Fibroblast of lung (primary cell): ENCODE results near the gene SLC38A3. TPM values are rescaled to one million over a fixed set of nuclear protein-coding genes. Genes with fewer than 3 reads are reported as not detected.
A peak's percentile ranks its signal among the peaks of the same experiment; 100 is the strongest.

Experiments used
- DNase-seq, 2 donors: peaks; one replicate each; pipeline versions ENCODE4 v3.0.0 to v3.0.0-alpha.2; 2010; ENCODE audit warnings: low read depth in 2 of 2
- H2AFZ ChIP-seq: 2 replicates; pipeline ENCODE4 v1.5.1; 2012; ENCODE audit warnings: low read length, control low read depth, inconsistent platforms
- H3K27ac ChIP-seq: 2 replicates; pipeline ENCODE4 v1.5.1; 2011; ENCODE audit warnings: low read length, control low read depth; ENCODE audit not compliant: insufficient read depth
- H3K27me3 ChIP-seq: 2 replicates; pipeline ENCODE4 v1.5.1; 2011; ENCODE audit warnings: mild to moderate bottlenecking, low read length; ENCODE audit not compliant: control insufficient read depth, insufficient read depth
- H3K36me3 ChIP-seq: 2 replicates; pipeline ENCODE4 v1.5.1; 2011; ENCODE audit warnings: low read length; ENCODE audit not compliant: control insufficient read depth, insufficient read depth
- H3K4me1 ChIP-seq: 2 replicates; pipeline ENCODE4 v1.5.1; 2011; ENCODE audit warnings: low read length; ENCODE audit not compliant: control insufficient read depth, insufficient read depth; ENCODE audit errors: extremely low read depth
- H3K4me2 ChIP-seq: 2 replicates; pipeline ENCODE4 v1.5.1; 2011; ENCODE audit warnings: low read length, control low read depth; ENCODE audit not compliant: insufficient read depth; ENCODE audit errors: extremely low read depth
- H3K4me3 ChIP-seq, 4 experiments: fragments of 200-600 bp in 1 of 4; sonication (generic) in 1 of 4; replicated peaks in 1 of 4; 2 replicates each; pipeline ENCODE4 v1.5.1; 2011 to 2016; ENCODE audit warnings: low read length in 4 of 4, low read depth in 3 of 4, mild to moderate bottlenecking in 3 of 4, control low read depth in 2 of 4, inconsistent platforms in 1 of 4, mixed read lengths in 1 of 4; ENCODE audit not compliant: insufficient read depth in 1 of 4; ENCODE audit errors: control extremely low read depth in 1 of 4
- H3K79me2 ChIP-seq: 2 replicates; pipeline ENCODE4 v1.5.1; 2012; ENCODE audit warnings: mild to moderate bottlenecking, low read length, inconsistent platforms; ENCODE audit not compliant: control insufficient read depth, insufficient read depth
- H3K9ac ChIP-seq: 2 replicates; pipeline ENCODE4 v1.5.1; 2011; ENCODE audit warnings: mild to moderate bottlenecking, low read length, control low read depth; ENCODE audit not compliant: insufficient read depth
- H3K9me3 ChIP-seq: 2 replicates; pipeline ENCODE4 v1.5.1; 2012; ENCODE audit warnings: low read depth, low read length; ENCODE audit not compliant: control insufficient read depth, insufficient read depth
- H4K20me1 ChIP-seq: 2 replicates; pipeline ENCODE4 v1.5.1; 2011; ENCODE audit warnings: low read length; ENCODE audit not compliant: control insufficient read depth, insufficient read depth; ENCODE audit errors: extremely low read depth
- EZH2 ChIP-seq: IDR thresholded peaks from 2 replicates; pipeline ENCODE4 v1.5.1; 2012; ENCODE audit warnings: low read length, control low read depth, mild to moderate bottlenecking; ENCODE audit errors: missing control alignments
- polyA minus RNA-seq: library from RNA; depleted of rRNA, polyadenylated mRNA; stranded (reverse); fragments of >200 nt; gene quantifications from 2 replicates; pipeline ENCODE4 v1.2.3, GENCODE V29; 2011; ENCODE audit warnings: low replicate concordance
- polyA plus RNA-seq, 2 donors: library from polyadenylated mRNA; depleted of rRNA in 1 of 2; stranded (reverse) in 1 of 2; unstranded in 1 of 2; fragments of >200 nt; gene quantifications; 2 replicates each; pipeline ENCODE4 v1.2.1, GENCODE V29; 2011 to 2012; ENCODE audit warnings: missing spikeins in 1 of 2
- total RNA-seq: library from RNA; depleted of rRNA; stranded (reverse); fragments of >200 nt; gene quantifications from 2 replicates; pipeline ENCODE4 v1.2.1, GENCODE V29; 2014
- TF ChIP-seq, protein P1 (sequence below), 2 donors: IDR thresholded peaks in 1 of 2; conservative IDR thresholded peaks in 1 of 2; 1 replicate in 1 of 2; 2 replicates in 1 of 2; pipeline ENCODE4 v1.5.1; 2011 to 2012; ENCODE audit warnings: low read length in 2 of 2, control low read depth in 1 of 2, inconsistent platforms in 1 of 2, low read depth in 1 of 2, mild to moderate bottlenecking in 1 of 2

The SLC38A3 gene
- total RNA-seq (not detected in 2 replicates), polyA plus RNA-seq (0.02 TPM in 1 of 2 replicates, not detected in the other), polyA minus RNA-seq (not detected in 2 replicates)
- not detected in 2 replicates for polyA plus RNA-seq (2012)

GRCh38 chr3:50204804-50205412, at the start of gene SLC38A3:
Gene SLC38A3, plus strand, starts transcription at chr3:50205271. Its CDS starts 8,929 bp downstream, at chr3:50214200.
- TF ChIP-seq, protein P1, sequence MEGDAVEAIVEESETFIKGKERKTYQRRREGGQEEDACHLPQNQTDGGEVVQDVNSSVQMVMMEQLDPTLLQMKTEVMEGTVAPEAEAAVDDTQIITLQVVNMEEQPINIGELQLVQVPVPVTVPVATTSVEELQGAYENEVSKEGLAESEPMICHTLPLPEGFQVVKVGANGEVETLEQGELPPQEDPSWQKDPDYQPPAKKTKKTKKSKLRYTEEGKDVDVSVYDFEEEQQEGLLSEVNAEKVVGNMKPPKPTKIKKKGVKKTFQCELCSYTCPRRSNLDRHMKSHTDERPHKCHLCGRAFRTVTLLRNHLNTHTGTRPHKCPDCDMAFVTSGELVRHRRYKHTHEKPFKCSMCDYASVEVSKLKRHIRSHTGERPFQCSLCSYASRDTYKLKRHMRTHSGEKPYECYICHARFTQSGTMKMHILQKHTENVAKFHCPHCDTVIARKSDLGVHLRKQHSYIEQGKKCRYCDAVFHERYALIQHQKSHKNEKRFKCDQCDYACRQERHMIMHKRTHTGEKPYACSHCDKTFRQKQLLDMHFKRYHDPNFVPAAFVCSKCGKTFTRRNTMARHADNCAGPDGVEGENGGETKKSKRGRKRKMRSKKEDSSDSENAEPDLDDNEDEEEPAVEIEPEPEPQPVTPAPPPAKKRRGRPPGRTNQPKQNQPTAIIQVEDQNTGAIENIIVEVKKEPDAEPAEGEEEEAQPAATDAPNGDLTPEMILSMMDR (conservative IDR thresholded peaks at IDR 0.05 in 1 of 2, IDR thresholded peaks at IDR 0.05 in 1 of 2; ENCODE audit: low read depth in 1 of 2, low read length in 2 of 2) = no peak
- Histone ChIP-seq H3K79me2 (no peaks in the 10 kb centered on the region), H3K36me3 (no peaks in the 10 kb centered on the region), H2AFZ (no peak within 1 kb of the TSS), H3K27me3 (peaks cover 47% of the 10 kb centered on the region), H4K20me1 (no peaks in the 10 kb centered on the region), H3K4me3 (peak within 1 kb of the TSS in 2 of 4 experiments; percentile 16 to 22), H3K27ac (no peak within 1 kb of the TSS), H3K9ac (no peak within 1 kb of the TSS), H3K4me2 (no peak within 1 kb of the TSS), H3K9me3 (no peaks in the 10 kb centered on the region), H3K4me1 (no peaks in the 10 kb centered on the region)
- no peak for DNase-seq

DNA sequence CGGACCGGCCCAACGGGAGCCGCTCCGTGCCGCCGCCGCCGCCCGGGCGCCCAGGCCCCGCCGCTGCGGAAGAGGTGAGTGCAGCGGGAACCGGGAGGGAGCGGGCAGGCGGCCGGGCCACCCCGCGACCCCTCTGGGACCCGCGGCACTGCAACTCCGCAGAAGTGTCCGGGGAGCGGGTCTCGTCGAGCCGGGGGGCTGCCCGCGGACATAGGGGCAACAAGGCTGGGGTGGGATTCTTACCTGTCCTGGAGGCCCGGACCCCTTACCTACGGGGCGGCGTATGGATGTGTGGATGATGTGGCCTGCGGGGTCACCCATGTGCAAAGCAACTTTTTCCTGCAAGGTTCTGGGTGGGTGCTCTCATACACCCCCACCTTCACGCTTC, 49.6 kb upstream of the SLC38A3 start:
- H3K27me3 ChIP-seq = peaks cover 6% of the 10 kb centered on the region
- H3K27ac ChIP-seq = no peak overlapping the region
- H3K4me1 ChIP-seq = peaks cover 5% of the 10 kb centered on the region
- no peaks in the 10 kb centered on the region for H4K20me1 ChIP-seq
- H3K9ac ChIP-seq = no peak overlapping the region
- H3K79me2 ChIP-seq = no peaks in the 10 kb centered on the region
- no peaks in the 10 kb centered on the region for H3K9me3 ChIP-seq
- H2AFZ ChIP-seq = no peak overlapping the region
- TF ChIP-seq EZH2 = no peak
- TF ChIP-seq, protein P1 (conservative IDR thresholded peaks at IDR 0.05 in 1 of 2, IDR thresholded peaks at IDR 0.05 in 1 of 2; ENCODE audit: low read depth in 1 of 2, low read length in 2 of 2) = no peak
- H3K36me3 ChIP-seq = no peaks in the 10 kb centered on the region
- DNase-seq = no peak
- H3K4me2 ChIP-seq = peak overlapping the region; percentile 49
- peak overlapping the region; percentile 34 to 69 (median 56) for H3K4me3 ChIP-seq

GRCh38 chr3:50155891-50156290, 49.2 kb upstream of the SLC38A3 start:
- Histone ChIP-seq H3K79me2 (no peaks in the 10 kb centered on the region), H3K4me2 (peak overlapping the region; percentile 49), H3K36me3 (no peaks in the 10 kb centered on the region), H3K9me3 (no peaks in the 10 kb centered on the region), H4K20me1 (no peaks in the 10 kb centered on the region), H3K4me3 (peak overlapping the region; percentile 34 to 69 (median 56)), H3K4me1 (peaks cover 7% of the 10 kb centered on the region), H2AFZ (no peak overlapping the region), H3K9ac (no peak overlapping the region), H3K27me3 (peaks cover 6% of the 10 kb centered on the region), H3K27ac (no peak overlapping the region)
- peak in 1 of 2 donors; percentile 30 for DNase-seq
- peak; percentile 36 for TF ChIP-seq EZH2
- TF ChIP-seq, protein P1 (conservative IDR thresholded peaks at IDR 0.05 in 1 of 2, IDR thresholded peaks at IDR 0.05 in 1 of 2; ENCODE audit: low read depth in 1 of 2, low read length in 2 of 2) = no peak
